ENCODE measurements around the gene GMCL2.

Gene GMCL2

DNA sequence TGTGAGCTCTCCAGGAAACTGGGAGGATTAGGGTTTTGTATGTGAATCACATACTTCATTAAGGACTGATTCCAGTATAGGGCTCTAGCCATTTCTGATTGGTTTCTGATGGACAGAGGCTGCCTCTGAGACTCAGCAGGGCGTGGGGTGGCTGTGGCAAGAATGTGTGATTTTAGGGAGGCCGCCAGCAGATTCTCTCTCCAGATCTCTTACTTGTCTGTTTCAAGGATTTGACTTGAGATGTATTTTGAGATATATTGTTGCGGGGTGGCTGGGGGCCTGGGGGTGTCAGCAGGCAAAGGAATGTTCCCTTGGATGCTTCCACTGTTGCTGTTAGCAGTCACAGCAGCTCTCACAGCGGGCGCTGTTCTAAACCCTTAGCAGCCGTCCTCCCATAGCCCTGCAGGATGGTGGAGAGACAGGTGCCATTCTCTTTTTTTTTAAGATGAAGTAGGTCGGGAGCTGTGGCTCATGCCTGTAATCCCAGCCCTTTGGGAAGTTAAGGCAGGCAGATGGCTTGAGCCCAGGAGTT is 9.2 kb upstream of the GMCL2 start:
- H2AFZ ChIP-seq (ENCODE audit: low read depth, low read length, severe bottlenecking), result no peak overlapping the region
- H3K27ac ChIP-seq (ENCODE audit: low read depth, low read length), result no peak overlapping the region
- no peaks in the 10 kb centered on the region for H3K27me3 ChIP-seq (ENCODE audit: low read length)
- no peaks in the 10 kb centered on the region for H3K36me3 ChIP-seq (ENCODE audit: low read length)
- H3K9ac ChIP-seq (ENCODE audit: low read length), result no peak overlapping the region
- H3K4me3 ChIP-seq (ENCODE audit: insufficient read depth, low read length, poor library complexity, severe bottlenecking), result no peak overlapping the region
- no peaks in the 10 kb centered on the region for H3K9me2 ChIP-seq (replicated peaks; ENCODE audit: insufficient read depth, low read length)
- H3K4me2 ChIP-seq (ENCODE audit: low read depth, low read length, poor library complexity, severe bottlenecking), result no peak overlapping the region
- H3K9me3 ChIP-seq (ENCODE audit: insufficient read depth, low read length), result no peaks in the 10 kb centered on the region
- H4K20me1 ChIP-seq (ENCODE audit: low read depth, low read length), result no peaks in the 10 kb centered on the region
- no peaks in the 10 kb centered on the region for H3K79me2 ChIP-seq (ENCODE audit: insufficient read depth, low read length)
- TF ChIP-seq, protein P1, sequence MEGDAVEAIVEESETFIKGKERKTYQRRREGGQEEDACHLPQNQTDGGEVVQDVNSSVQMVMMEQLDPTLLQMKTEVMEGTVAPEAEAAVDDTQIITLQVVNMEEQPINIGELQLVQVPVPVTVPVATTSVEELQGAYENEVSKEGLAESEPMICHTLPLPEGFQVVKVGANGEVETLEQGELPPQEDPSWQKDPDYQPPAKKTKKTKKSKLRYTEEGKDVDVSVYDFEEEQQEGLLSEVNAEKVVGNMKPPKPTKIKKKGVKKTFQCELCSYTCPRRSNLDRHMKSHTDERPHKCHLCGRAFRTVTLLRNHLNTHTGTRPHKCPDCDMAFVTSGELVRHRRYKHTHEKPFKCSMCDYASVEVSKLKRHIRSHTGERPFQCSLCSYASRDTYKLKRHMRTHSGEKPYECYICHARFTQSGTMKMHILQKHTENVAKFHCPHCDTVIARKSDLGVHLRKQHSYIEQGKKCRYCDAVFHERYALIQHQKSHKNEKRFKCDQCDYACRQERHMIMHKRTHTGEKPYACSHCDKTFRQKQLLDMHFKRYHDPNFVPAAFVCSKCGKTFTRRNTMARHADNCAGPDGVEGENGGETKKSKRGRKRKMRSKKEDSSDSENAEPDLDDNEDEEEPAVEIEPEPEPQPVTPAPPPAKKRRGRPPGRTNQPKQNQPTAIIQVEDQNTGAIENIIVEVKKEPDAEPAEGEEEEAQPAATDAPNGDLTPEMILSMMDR (IDR thresholded peaks at IDR 0.05; ENCODE audit: insufficient read depth, low read length, poor library complexity, severe bottlenecking), result no peak
- H3F3A ChIP-seq (ENCODE audit: insufficient read depth), result no peaks in the 10 kb centered on the region

GRCh38 chr5:178194026-178194425 is 6.9 kb upstream of the GMCL2 start:
- no peaks in the 10 kb centered on the region for H4K20me1 ChIP-seq (ENCODE audit: low read depth, low read length)
- H3F3A ChIP-seq (ENCODE audit: insufficient read depth), result no peaks in the 10 kb centered on the region
- TF ChIP-seq, protein P1 (IDR thresholded peaks at IDR 0.05; ENCODE audit: insufficient read depth, low read length, poor library complexity, severe bottlenecking), result no peak
- TF ChIP-seq EZH2phosphoT487 (conservative IDR thresholded peaks at IDR 0.05; ENCODE audit: low read length), result no peak
- no peaks in the 10 kb centered on the region for H3K9me2 ChIP-seq (replicated peaks; ENCODE audit: insufficient read depth, low read length)
- H3K27ac ChIP-seq (ENCODE audit: low read depth, low read length), result no peak overlapping the region
- H3K36me3 ChIP-seq (ENCODE audit: low read length), result no peaks in the 10 kb centered on the region
- H3K9me3 ChIP-seq (ENCODE audit: insufficient read depth, low read length), result no peaks in the 10 kb centered on the region
- H3K9ac ChIP-seq (ENCODE audit: low read length), result no peak overlapping the region
- no peak overlapping the region for H2AFZ ChIP-seq (ENCODE audit: low read depth, low read length, severe bottlenecking)
- H3K27me3 ChIP-seq (ENCODE audit: low read length), result no peaks in the 10 kb centered on the region
- no peak overlapping the region for H3K4me2 ChIP-seq (ENCODE audit: low read depth, low read length, poor library complexity, severe bottlenecking)
- no peak overlapping the region for H3K4me3 ChIP-seq (ENCODE audit: insufficient read depth, low read length, poor library complexity, severe bottlenecking)
- no peaks in the 10 kb centered on the region for H3K79me2 ChIP-seq (ENCODE audit: insufficient read depth, low read length)

DNA sequence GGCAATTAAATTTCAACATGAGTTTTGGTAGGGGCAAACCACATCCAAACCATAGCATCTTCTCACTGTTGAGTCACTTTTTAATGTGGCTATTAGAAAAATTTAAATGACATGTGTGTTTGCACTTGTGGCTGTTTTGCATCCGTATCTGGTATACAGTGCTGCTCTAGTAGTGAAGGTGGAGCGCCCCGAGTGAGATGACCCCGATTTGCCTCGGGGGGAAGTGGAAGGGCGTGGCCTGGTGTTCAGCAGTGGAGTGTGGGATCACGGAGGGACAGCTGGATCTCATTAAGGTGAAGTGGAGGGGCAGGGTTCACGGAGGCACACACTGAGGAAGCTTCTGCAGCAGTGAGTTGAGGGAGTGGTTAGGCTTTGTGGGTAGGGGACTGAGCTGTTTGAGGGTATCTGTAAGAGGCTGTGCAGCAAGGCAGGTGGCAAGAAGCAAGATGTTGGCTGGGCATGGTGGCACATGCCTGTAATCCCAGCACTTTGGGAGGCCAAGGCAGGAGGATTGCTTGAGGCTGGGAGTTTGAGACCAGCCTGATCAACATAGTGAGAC is 6.2 kb upstream of the GMCL2 start:
- Histone ChIP-seq H3K27ac (ENCODE audit: low read depth, low read length) (no peak overlapping the region), H3K4me3 (ENCODE audit: insufficient read depth, low read length, poor library complexity, severe bottlenecking) (no peak overlapping the region), H3K9me2 (replicated peaks; ENCODE audit: insufficient read depth, low read length) (no peaks in the 10 kb centered on the region), H2AFZ (ENCODE audit: low read depth, low read length, severe bottlenecking) (no peak overlapping the region), H4K20me1 (ENCODE audit: low read depth, low read length) (no peaks in the 10 kb centered on the region), H3K9ac (ENCODE audit: low read length) (no peak overlapping the region), H3K27me3 (ENCODE audit: low read length) (no peaks in the 10 kb centered on the region), H3K4me2 (ENCODE audit: low read depth, low read length, poor library complexity, severe bottlenecking) (no peak overlapping the region), H3K79me2 (ENCODE audit: insufficient read depth, low read length) (no peaks in the 10 kb centered on the region), H3K9me3 (ENCODE audit: insufficient read depth, low read length) (no peaks in the 10 kb centered on the region), H3F3A (ENCODE audit: insufficient read depth) (no peaks in the 10 kb centered on the region), H3K36me3 (ENCODE audit: low read length) (no peaks in the 10 kb centered on the region)
- TF ChIP-seq, protein P1 (IDR thresholded peaks at IDR 0.05; ENCODE audit: insufficient read depth, low read length, poor library complexity, severe bottlenecking), result no peak
- no peak for TF ChIP-seq EZH2phosphoT487 (conservative IDR thresholded peaks at IDR 0.05; ENCODE audit: low read length)
